Measurements from ENCODE around the gene TAF1. TPM values are rescaled to one million over a fixed set of nuclear protein-coding genes. Genes with fewer than 3 reads are reported as not detected.
"Not testable (repeated sequence)": the region's sequence is repeated elsewhere in the genome, so short reads cannot be mapped to it uniquely, and the experiment has no call there.

Gene TAF1
- 100 to 1,000 TPM in 1 of 6 donors, 10 to 100 TPM in 5; 29.3 to 307 (median 55.3) TPM for total RNA-seq

- peak; percentile 90 to 95 for DNase-seq
- Histone ChIP-seq H3K36me3 (peaks cover 0 to 9% (median 2%) of the 10 kb centered on the region in 4 donors), H3K27me3 (no peaks in the 10 kb centered on the region), H3K4me1 (peaks cover 7 to 11% (median 8%) of the 10 kb centered on the region in 4 donors), H3K27ac (peak within 1 kb of the TSS; percentile 88 to 96 (median 94)), H3K4me3 (peak within 1 kb of the TSS; percentile 61 to 73 (median 66)), H3K9me3 (peaks cover 0 to 4% (median 0%) of the 10 kb centered on the region in 4 donors)
- peak; percentile 97 for ATAC-seq (ENCODE audit: low FRiP score in 2 of 2)
- WGBS, 2 donors: 1 to 42% methylated on average over 18 to 43 of the region's 51 CpGs
- TF ChIP-seq CTCF (IDR thresholded peaks at IDR 0.05) (no peak), POLR2A (IDR thresholded peaks at IDR 0.05) (peak; percentile 2 to 86 (median 38)), EP300 (IDR thresholded peaks at IDR 0.05) (peak in 1 of 4 donors; percentile 41), POLR2AphosphoS5 (IDR thresholded peaks at IDR 0.05) (peak; percentile 82 to 93)
Observed at GRCh38 chrX:71365875-71366673, at the start of gene TAF1. Gene TAF1 (plus strand): TSS chrX:71366357. CDS start chrX:71366375, 18 bp downstream.

GRCh38 chrX:71316959-71317358 lies 49.2 kb upstream of the TAF1 start:
- not testable (repeated sequence) for ATAC-seq (ENCODE audit: low FRiP score in 2 of 2); H3K27ac ChIP-seq; H3K36me3 ChIP-seq; DNase-seq; H3K4me1 ChIP-seq; H3K9me3 ChIP-seq; H3K4me3 ChIP-seq; H3K27me3 ChIP-seq
- WGBS, 2 donors: 33 to 50% methylated on average over 1 of the region's 1 CpG

- Histone ChIP-seq H3K4me1 (no peaks in the 10 kb centered on the region), H3K4me3 (no peak overlapping the region), H3K9me3 (no peaks in the 10 kb centered on the region), H3K27ac (no peak overlapping the region), H3K36me3 (no peaks in the 10 kb centered on the region), H3K27me3 (no peaks in the 10 kb centered on the region)
- ATAC-seq (ENCODE audit: low FRiP score in 2 of 2) (no peak), DNase-seq (no peak)
- WGBS, 2 donors: 68 to 100% methylated on average over 1 of the region's 1 CpG
- TF ChIP-seq POLR2A (IDR thresholded peaks at IDR 0.05) (no peak), CTCF (IDR thresholded peaks at IDR 0.05) (no peak), POLR2AphosphoS5 (IDR thresholded peaks at IDR 0.05) (no peak), EP300 (IDR thresholded peaks at IDR 0.05) (no peak)
Observed at GRCh38 chrX:71320126-71320525, 46.0 kb upstream of the TAF1 start.

- WGBS, 2 donors: 71 to 92% methylated on average over 1 of the region's 1 CpG
- no peak for TF ChIP-seq EP300 (IDR thresholded peaks at IDR 0.05)
- no peak for TF ChIP-seq POLR2A (IDR thresholded peaks at IDR 0.05)
- Histone ChIP-seq H3K4me3 (no peak overlapping the region), H3K36me3 (no peaks in the 10 kb centered on the region), H3K27me3 (no peaks in the 10 kb centered on the region), H3K27ac (no peak overlapping the region), H3K4me1 (no peaks in the 10 kb centered on the region), H3K9me3 (peaks cover 0 to 13% (median 4%) of the 10 kb centered on the region in 4 donors)
- ATAC-seq (ENCODE audit: low FRiP score in 2 of 2) (no peak), DNase-seq (no peak)
Observed at GRCh38 chrX:71321731-71322130, 44.4 kb upstream of the TAF1 start.

- not testable (repeated sequence) for H3K27me3 ChIP-seq; H3K27ac ChIP-seq; H3K4me1 ChIP-seq; H3K36me3 ChIP-seq; ATAC-seq (ENCODE audit: low FRiP score in 2 of 2); H3K4me3 ChIP-seq; DNase-seq
- 91 to 97% methylated on average over 10 to 11 of the region's 11 CpGs for WGBS, 2 donors
- H3K9me3 ChIP-seq: peaks cover 0 to 19% (median 6%) of the 10 kb centered on the region in 4 donors
Observed at GRCh38 chrX:71324452-71324851, 41.7 kb upstream of the TAF1 start.

- peaks cover 0 to 19% (median 6%) of the 10 kb centered on the region in 4 donors for H3K9me3 ChIP-seq
- ATAC-seq (ENCODE audit: low FRiP score in 2 of 2): no peak
- no peaks in the 10 kb centered on the region for H3K36me3 ChIP-seq
- no peak overlapping the region for H3K4me3 ChIP-seq
- DNase-seq: no peak
- no peaks in the 10 kb centered on the region for H3K27me3 ChIP-seq
- H3K27ac ChIP-seq: no peak overlapping the region
- no peaks in the 10 kb centered on the region for H3K4me1 ChIP-seq
- no peak for TF ChIP-seq CTCF (IDR thresholded peaks at IDR 0.05)
- no peak for TF ChIP-seq POLR2AphosphoS5 (IDR thresholded peaks at IDR 0.05)
- no peak for TF ChIP-seq POLR2A (IDR thresholded peaks at IDR 0.05)
- 87 to 98% methylated on average over 3 of the region's 3 CpGs for WGBS, 2 donors
Observed at GRCh38 chrX:71326394-71326793, 39.8 kb upstream of the TAF1 start.

GRCh38 chrX:71349151-71349665 lies 16.9 kb upstream of the TAF1 start:
- not testable (repeated sequence) for ATAC-seq (ENCODE audit: low FRiP score in 2 of 2); DNase-seq; H3K4me1 ChIP-seq; H3K9me3 ChIP-seq; H3K27me3 ChIP-seq; H3K4me3 ChIP-seq; H3K27ac ChIP-seq; H3K36me3 ChIP-seq
- 75 to 82% methylated on average over 2 to 3 of the region's 5 CpGs for WGBS, 2 donors

- H3K27ac ChIP-seq; H3K27me3 ChIP-seq; H3K9me3 ChIP-seq; H3K4me3 ChIP-seq; DNase-seq; H3K4me1 ChIP-seq; ATAC-seq (ENCODE audit: low FRiP score in 2 of 2); H3K36me3 ChIP-seq: not testable (repeated sequence)
- 58% methylated on average over 2 of the region's 6 CpGs; no CpG with 5 or more reads in 1 of the 2 donors for WGBS, 2 donors
Observed at GRCh38 chrX:71349867-71350266, 16.3 kb upstream of the TAF1 start.

- not testable (repeated sequence) for DNase-seq; H3K4me1 ChIP-seq; H3K4me3 ChIP-seq; H3K9me3 ChIP-seq; H3K36me3 ChIP-seq; H3K27ac ChIP-seq; ATAC-seq (ENCODE audit: low FRiP score in 2 of 2); H3K27me3 ChIP-seq
- 64 to 84% methylated on average over 4 to 5 of the region's 5 CpGs for WGBS, 2 donors
Observed at GRCh38 chrX:71352439-71352838, 13.7 kb upstream of the TAF1 start.
